WTC11 (cell line): ENCODE data around the gene NOS1. TPM values are rescaled to one million over a fixed set of nuclear protein-coding genes. Genes with fewer than 3 reads are reported as not detected.

Experiments
- ATAC-seq: fragments of 200-7000 bp; cut with Tn5 transposase; 2 replicates; pipeline ENCODE4 v1.10.0; 2021; ENCODE audit warnings: mild to moderate bottlenecking, moderate library complexity
- CTCF ChIA-PET: fragments of 300-600 bp; sonication (Branson Sonifier 250); formaldehyde crosslinking; loops from one replicate; lab custom pipeline; 2021; ENCODE audit warnings: antibody characterized with exemption; lab: Charles Lee
- POLR2A ChIA-PET: fragments of 350-600 bp; sonication (Branson Sonifier 250); formaldehyde crosslinking; loops from one replicate; lab custom pipeline; 2021; ENCODE audit warnings: antibody characterized with exemption; lab: Charles Lee
- DNase-seq: peaks from one replicate; pipeline ENCODE4 v3.0.0; 2021; ENCODE audit warnings: low spot score
- H3K27ac Mint-ChIP-seq: 2 replicates; pipeline ENCODE4 v1.8.0; 2021; ENCODE audit warnings: mixed read lengths
- H3K27me3 Mint-ChIP-seq: 2 replicates; pipeline ENCODE4 v1.8.0; 2021; ENCODE audit warnings: low read depth, mild to moderate bottlenecking, moderate library complexity, mixed read lengths
- H3K36me3 Mint-ChIP-seq: 2 replicates; pipeline ENCODE4 v1.8.0; 2021; ENCODE audit warnings: mixed read lengths
- H3K4me1 Mint-ChIP-seq: 2 replicates; pipeline ENCODE4 v1.8.0; 2022; ENCODE audit warnings: mixed read lengths
- H3K4me3 Mint-ChIP-seq: 2 replicates; pipeline ENCODE4 v1.8.0; 2021; ENCODE audit warnings: mild to moderate bottlenecking, moderate library complexity, mixed read lengths
- H3K9me3 Mint-ChIP-seq: 2 replicates; pipeline ENCODE4 v1.8.0; 2021; ENCODE audit warnings: mixed read lengths
- ESRRA ChIP-seq: sonication (generic); formaldehyde crosslinking; IDR thresholded peaks from 2 replicates; pipeline ENCODE4 v1.8.1; 2022; ENCODE audit warnings: mild to moderate bottlenecking, missing genetic modification reagents, borderline replicate concordance
- GRHL2 ChIP-seq: fragments of 250-450 bp; sonication (Bioruptor Pico); IDR thresholded peaks from 2 replicates; pipeline ENCODE4 v1.8.0; 2022; ENCODE audit warnings: mild to moderate bottlenecking, moderate library complexity; ENCODE audit not compliant: insufficient replicate concordance, severe bottlenecking
- NFATC4 ChIP-seq: fragments of 250-450 bp; sonication (Bioruptor Pico); IDR thresholded peaks from 2 replicates; pipeline ENCODE4 v1.9.0; 2021; ENCODE audit warnings: mild to moderate bottlenecking
- NFYB ChIP-seq: sonication (generic); formaldehyde crosslinking; conservative IDR thresholded peaks from 2 replicates; pipeline ENCODE4 v1.8.0; 2022; ENCODE audit warnings: low read depth, missing genetic modification reagents
- RELA ChIP-seq: sonication (generic); formaldehyde crosslinking; IDR thresholded peaks from 2 replicates; pipeline ENCODE4 v1.8.1; 2022; ENCODE audit warnings: missing genetic modification reagents, mild to moderate bottlenecking, borderline replicate concordance
- SMAD3 ChIP-seq: sonication (generic); formaldehyde crosslinking; IDR thresholded peaks from 2 replicates; pipeline ENCODE4 v1.8.0; 2022; ENCODE audit warnings: missing genetic modification reagents, mild to moderate bottlenecking, borderline replicate concordance
- SOX15 ChIP-seq: fragments of 250-450 bp; sonication (Bioruptor Pico); IDR thresholded peaks from 2 replicates; pipeline ENCODE4 v1.9.0; 2021; ENCODE audit warnings: mild to moderate bottlenecking
- TEAD1 ChIP-seq: sonication (generic); formaldehyde crosslinking; IDR thresholded peaks from 2 replicates; pipeline ENCODE4 v1.8.0; 2022; ENCODE audit warnings: mild to moderate bottlenecking, missing genetic modification reagents
- ZNF121 ChIP-seq: sonication (generic); formaldehyde crosslinking; IDR thresholded peaks from 2 replicates; pipeline ENCODE4 v1.8.0; 2023; ENCODE audit warnings: missing genetic modification reagents
- ZNF219 ChIP-seq: sonication (generic); formaldehyde crosslinking; IDR thresholded peaks from 2 replicates; pipeline ENCODE4 v1.8.0; 2023; ENCODE audit warnings: missing genetic modification reagents, mild to moderate bottlenecking, borderline replicate concordance
- ZNF317 ChIP-seq: sonication (generic); formaldehyde crosslinking; IDR thresholded peaks from 2 replicates; pipeline ENCODE4 v1.8.1; 2023; ENCODE audit warnings: low read depth, mild to moderate bottlenecking, moderate library complexity, missing genetic modification reagents, borderline replicate concordance
- ZNF423 ChIP-seq: fragments of 250-450 bp; sonication (Bioruptor Pico); IDR thresholded peaks from 2 replicates; pipeline ENCODE4 v2.1.2; 2022; ENCODE audit warnings: mild to moderate bottlenecking, moderate library complexity
- ZNF671 ChIP-seq: fragments of 250-450 bp; sonication (Bioruptor Pico); IDR thresholded peaks from 2 replicates; pipeline ENCODE4 v1.8.0; 2021; ENCODE audit warnings: mild to moderate bottlenecking
- total RNA-seq: library from RNA; stranded (reverse); gene quantifications from 3 replicates; pipeline ENCODE4 v1.2.3, GENCODE V29; 2021
- TF ChIP-seq, protein P1 (sequence below): sonication (generic); formaldehyde crosslinking; IDR thresholded peaks from 2 replicates; pipeline ENCODE4 v1.8.1; 2023; ENCODE audit warnings: mild to moderate bottlenecking, missing genetic modification reagents, moderate library complexity
- TF ChIP-seq, protein P2 (sequence below): fragments of 250-450 bp; sonication (Bioruptor Pico); IDR thresholded peaks from 2 replicates; pipeline ENCODE4 v1.9.0; 2021; ENCODE audit warnings: mild to moderate bottlenecking, borderline replicate concordance
- TF ChIP-seq, protein P3 (sequence below): sonication (generic); formaldehyde crosslinking; IDR thresholded peaks from 2 replicates; pipeline ENCODE4 v1.8.0; 2023; ENCODE audit warnings: missing genetic modification reagents
- TF ChIP-seq, protein P4 (sequence below): sonication (generic); formaldehyde crosslinking; IDR thresholded peaks from 2 replicates; pipeline ENCODE4 v1.8.1; 2023; ENCODE audit warnings: mild to moderate bottlenecking, moderate library complexity, missing genetic modification reagents
- TF ChIP-seq, protein P5 (sequence below): sonication (generic); formaldehyde crosslinking; IDR thresholded peaks from 2 replicates; pipeline ENCODE4 v1.8.1; 2022; ENCODE audit warnings: low read depth, missing genetic modification reagents, borderline replicate concordance
- TF ChIP-seq, protein P6 (sequence below): sonication (generic); formaldehyde crosslinking; IDR thresholded peaks from 2 replicates; pipeline ENCODE4 v1.8.0; 2022; ENCODE audit warnings: mild to moderate bottlenecking, missing genetic modification reagents
- TF ChIP-seq, protein P7 (sequence below): sonication (generic); formaldehyde crosslinking; IDR thresholded peaks from 2 replicates; pipeline ENCODE4 v1.8.0; 2022; ENCODE audit warnings: missing genetic modification reagents

The NOS1 gene
- total RNA-seq, 1 experiment from 2014 or later, result 4.5 TPM

DNA sequence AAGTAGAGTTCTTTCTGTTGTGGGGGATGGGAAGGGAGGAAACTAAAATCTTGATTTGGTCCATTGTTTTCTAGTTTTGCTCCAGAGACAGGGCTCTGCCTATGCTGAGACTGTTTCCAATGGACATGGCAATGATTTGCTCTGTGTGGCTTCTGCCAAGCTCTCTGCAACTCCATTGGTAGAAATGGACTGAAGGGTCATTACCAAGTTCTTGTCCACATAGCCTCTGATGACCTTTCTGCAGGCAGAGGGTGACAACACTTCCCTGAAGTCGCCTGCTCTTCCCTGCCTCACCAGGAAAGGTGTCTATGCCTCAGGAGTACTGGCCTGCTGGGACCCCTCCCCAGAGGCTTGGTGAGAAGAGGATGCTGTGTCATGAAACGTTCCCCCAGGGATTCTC lies 39.5 kb upstream of the NOS1 start:
- Mint-ChIP-seq H3K27ac (no peak overlapping the region), H3K9me3 (peaks cover 25% of the 10 kb centered on the region), H3K4me3 (no peak overlapping the region), H3K27me3 (no peaks in the 10 kb centered on the region; the same call in 1 of the 2 replicates), H3K4me1 (no peaks in the 10 kb centered on the region), H3K36me3 (no peaks in the 10 kb centered on the region)
- DNase-seq, result no peak
- CTCF ChIA-PET, result interaction anchor here (0.6 to 3.5 kb wide), 3 partner anchors 34 to 437 kb away, joined by 3 to 24 read pairs (median 3); no protein-coding TSS in a partner anchor
- POLR2A ChIA-PET, result no interaction called here
- TF ChIP-seq SOX15 (CRISPR knock-in tag) (no peak), SMAD3 (CRISPR knock-in tag) (no peak), NFYB (CRISPR knock-in tag) (no peak), ZNF423 (CRISPR knock-in tag) (no peak), NFATC4 (CRISPR knock-in tag) (no peak), ZNF219 (CRISPR knock-in tag) (no peak), RELA (no peak), ZNF671 (CRISPR knock-in tag) (no peak), TEAD1 (CRISPR knock-in tag) (no peak), ESRRA (no peak), ZNF317 (CRISPR knock-in tag) (no peak), GRHL2 (CRISPR knock-in tag) (no peak), ZNF121 (CRISPR knock-in tag) (no peak)
- TF ChIP-seq, protein P1, sequence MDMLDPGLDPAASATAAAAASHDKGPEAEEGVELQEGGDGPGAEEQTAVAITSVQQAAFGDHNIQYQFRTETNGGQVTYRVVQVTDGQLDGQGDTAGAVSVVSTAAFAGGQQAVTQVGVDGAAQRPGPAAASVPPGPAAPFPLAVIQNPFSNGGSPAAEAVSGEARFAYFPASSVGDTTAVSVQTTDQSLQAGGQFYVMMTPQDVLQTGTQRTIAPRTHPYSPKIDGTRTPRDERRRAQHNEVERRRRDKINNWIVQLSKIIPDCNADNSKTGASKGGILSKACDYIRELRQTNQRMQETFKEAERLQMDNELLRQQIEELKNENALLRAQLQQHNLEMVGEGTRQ, result no peak
- TF ChIP-seq, protein P2, sequence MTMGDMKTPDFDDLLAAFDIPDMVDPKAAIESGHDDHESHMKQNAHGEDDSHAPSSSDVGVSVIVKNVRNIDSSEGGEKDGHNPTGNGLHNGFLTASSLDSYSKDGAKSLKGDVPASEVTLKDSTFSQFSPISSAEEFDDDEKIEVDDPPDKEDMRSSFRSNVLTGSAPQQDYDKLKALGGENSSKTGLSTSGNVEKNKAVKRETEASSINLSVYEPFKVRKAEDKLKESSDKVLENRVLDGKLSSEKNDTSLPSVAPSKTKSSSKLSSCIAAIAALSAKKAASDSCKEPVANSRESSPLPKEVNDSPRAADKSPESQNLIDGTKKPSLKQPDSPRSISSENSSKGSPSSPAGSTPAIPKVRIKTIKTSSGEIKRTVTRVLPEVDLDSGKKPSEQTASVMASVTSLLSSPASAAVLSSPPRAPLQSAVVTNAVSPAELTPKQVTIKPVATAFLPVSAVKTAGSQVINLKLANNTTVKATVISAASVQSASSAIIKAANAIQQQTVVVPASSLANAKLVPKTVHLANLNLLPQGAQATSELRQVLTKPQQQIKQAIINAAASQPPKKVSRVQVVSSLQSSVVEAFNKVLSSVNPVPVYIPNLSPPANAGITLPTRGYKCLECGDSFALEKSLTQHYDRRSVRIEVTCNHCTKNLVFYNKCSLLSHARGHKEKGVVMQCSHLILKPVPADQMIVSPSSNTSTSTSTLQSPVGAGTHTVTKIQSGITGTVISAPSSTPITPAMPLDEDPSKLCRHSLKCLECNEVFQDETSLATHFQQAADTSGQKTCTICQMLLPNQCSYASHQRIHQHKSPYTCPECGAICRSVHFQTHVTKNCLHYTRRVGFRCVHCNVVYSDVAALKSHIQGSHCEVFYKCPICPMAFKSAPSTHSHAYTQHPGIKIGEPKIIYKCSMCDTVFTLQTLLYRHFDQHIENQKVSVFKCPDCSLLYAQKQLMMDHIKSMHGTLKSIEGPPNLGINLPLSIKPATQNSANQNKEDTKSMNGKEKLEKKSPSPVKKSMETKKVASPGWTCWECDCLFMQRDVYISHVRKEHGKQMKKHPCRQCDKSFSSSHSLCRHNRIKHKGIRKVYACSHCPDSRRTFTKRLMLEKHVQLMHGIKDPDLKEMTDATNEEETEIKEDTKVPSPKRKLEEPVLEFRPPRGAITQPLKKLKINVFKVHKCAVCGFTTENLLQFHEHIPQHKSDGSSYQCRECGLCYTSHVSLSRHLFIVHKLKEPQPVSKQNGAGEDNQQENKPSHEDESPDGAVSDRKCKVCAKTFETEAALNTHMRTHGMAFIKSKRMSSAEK (CRISPR knock-in tag), result no peak
- TF ChIP-seq, protein P3, sequence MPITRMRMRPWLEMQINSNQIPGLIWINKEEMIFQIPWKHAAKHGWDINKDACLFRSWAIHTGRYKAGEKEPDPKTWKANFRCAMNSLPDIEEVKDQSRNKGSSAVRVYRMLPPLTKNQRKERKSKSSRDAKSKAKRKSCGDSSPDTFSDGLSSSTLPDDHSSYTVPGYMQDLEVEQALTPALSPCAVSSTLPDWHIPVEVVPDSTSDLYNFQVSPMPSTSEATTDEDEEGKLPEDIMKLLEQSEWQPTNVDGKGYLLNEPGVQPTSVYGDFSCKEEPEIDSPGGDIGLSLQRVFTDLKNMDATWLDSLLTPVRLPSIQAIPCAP (CRISPR knock-in tag), result no peak
- TF ChIP-seq, protein P4, sequence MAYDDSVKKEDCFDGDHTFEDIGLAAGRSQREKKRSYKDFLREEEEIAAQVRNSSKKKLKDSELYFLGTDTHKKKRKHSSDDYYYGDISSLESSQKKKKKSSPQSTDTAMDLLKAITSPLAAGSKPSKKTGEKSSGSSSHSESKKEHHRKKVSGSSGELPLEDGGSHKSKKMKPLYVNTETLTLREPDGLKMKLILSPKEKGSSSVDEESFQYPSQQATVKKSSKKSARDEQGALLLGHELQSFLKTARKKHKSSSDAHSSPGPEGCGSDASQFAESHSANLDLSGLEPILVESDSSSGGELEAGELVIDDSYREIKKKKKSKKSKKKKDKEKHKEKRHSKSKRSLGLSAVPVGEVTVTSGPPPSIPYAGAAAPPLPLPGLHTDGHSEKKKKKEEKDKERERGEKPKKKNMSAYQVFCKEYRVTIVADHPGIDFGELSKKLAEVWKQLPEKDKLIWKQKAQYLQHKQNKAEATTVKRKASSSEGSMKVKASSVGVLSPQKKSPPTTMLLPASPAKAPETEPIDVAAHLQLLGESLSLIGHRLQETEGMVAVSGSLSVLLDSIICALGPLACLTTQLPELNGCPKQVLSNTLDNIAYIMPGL (CRISPR knock-in tag), result no peak
- TF ChIP-seq, protein P5, sequence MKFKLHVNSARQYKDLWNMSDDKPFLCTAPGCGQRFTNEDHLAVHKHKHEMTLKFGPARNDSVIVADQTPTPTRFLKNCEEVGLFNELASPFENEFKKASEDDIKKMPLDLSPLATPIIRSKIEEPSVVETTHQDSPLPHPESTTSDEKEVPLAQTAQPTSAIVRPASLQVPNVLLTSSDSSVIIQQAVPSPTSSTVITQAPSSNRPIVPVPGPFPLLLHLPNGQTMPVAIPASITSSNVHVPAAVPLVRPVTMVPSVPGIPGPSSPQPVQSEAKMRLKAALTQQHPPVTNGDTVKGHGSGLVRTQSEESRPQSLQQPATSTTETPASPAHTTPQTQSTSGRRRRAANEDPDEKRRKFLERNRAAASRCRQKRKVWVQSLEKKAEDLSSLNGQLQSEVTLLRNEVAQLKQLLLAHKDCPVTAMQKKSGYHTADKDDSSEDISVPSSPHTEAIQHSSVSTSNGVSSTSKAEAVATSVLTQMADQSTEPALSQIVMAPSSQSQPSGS (CRISPR knock-in tag), result no peak
- TF ChIP-seq, protein P6, sequence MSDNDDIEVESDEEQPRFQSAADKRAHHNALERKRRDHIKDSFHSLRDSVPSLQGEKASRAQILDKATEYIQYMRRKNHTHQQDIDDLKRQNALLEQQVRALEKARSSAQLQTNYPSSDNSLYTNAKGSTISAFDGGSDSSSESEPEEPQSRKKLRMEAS (CRISPR knock-in tag), result no peak
- TF ChIP-seq, protein P7, sequence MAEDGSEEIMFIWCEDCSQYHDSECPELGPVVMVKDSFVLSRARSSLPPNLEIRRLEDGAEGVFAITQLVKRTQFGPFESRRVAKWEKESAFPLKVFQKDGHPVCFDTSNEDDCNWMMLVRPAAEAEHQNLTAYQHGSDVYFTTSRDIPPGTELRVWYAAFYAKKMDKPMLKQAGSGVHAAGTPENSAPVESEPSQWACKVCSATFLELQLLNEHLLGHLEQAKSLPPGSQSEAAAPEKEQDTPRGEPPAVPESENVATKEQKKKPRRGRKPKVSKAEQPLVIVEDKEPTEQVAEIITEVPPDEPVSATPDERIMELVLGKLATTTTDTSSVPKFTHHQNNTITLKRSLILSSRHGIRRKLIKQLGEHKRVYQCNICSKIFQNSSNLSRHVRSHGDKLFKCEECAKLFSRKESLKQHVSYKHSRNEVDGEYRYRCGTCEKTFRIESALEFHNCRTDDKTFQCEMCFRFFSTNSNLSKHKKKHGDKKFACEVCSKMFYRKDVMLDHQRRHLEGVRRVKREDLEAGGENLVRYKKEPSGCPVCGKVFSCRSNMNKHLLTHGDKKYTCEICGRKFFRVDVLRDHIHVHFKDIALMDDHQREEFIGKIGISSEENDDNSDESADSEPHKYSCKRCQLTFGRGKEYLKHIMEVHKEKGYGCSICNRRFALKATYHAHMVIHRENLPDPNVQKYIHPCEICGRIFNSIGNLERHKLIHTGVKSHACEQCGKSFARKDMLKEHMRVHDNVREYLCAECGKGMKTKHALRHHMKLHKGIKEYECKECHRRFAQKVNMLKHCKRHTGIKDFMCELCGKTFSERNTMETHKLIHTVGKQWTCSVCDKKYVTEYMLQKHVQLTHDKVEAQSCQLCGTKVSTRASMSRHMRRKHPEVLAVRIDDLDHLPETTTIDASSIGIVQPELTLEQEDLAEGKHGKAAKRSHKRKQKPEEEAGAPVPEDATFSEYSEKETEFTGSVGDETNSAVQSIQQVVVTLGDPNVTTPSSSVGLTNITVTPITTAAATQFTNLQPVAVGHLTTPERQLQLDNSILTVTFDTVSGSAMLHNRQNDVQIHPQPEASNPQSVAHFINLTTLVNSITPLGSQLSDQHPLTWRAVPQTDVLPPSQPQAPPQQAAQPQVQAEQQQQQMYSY (CRISPR knock-in tag), result no peak
- no peak for ATAC-seq
